ENCODE measurements around the gene FAM222A.

GRCh38 chr12:109770104-109770860 lies 56.7 kb downstream of the FAM222A start:
- TF ChIP-seq CTCF (IDR thresholded peaks at IDR 0.05) (no peak), EP300 (IDR thresholded peaks at IDR 0.05) (no peak), POLR2A (IDR thresholded peaks at IDR 0.05) (no peak), POLR2AphosphoS5 (IDR thresholded peaks at IDR 0.05) (no peak)

All from gastroesophageal sphincter (tissue), 3 donors.